ENCODE data around the gene EHD3. TPM values are rescaled to one million over a fixed set of nuclear protein-coding genes. Genes with fewer than 3 reads are reported as not detected.
A peak's percentile ranks its signal among the peaks of the same experiment; 100 is the strongest.

Gene EHD3
- total and polyA plus RNA-seq, 2 of the 13 experiments (the other 11 are each of a cell fraction or from before 2014, with no cell fraction given), result 0.20 to 0.69 TPM

DNA sequence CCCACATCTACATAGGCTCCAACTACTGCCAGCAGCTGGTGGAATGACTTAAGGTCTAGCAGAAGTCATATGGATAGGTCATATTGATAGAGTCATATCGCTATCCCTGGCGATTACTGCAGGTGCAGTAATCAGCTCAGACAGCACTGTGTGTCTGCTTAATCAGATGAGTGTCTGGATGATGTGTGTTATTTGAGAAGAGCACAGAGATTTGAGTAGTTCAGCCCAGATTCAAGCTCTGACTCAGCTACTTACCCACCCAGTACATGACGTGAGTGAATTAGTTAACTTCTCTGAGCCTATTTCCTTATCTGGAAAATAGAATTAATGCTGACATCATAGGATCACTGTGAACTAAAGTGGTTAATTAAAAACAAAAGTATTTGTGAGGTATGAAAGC, 78.9 kb downstream of the EHD3 start:
- in situ Hi-C loops (cut with HindIII; ENCODE audit: extremely low pct_ligation_motif_present, low pct_unique_long_range_greater_than_20kb) (no loop called here), intact Hi-C loops (cut with micrococcal nuclease; ENCODE audit: unreplicated experiment) (no loop called here)
- H3K27ac ChIP-seq (ENCODE audit: extremely low read length, insufficient read depth, low read length), result no peak overlapping the region
- no peaks in the 10 kb centered on the region for H4K20me1 ChIP-seq (ENCODE audit: insufficient read depth, low read length)
- H3K4me2 ChIP-seq (ENCODE audit: low read depth, low read length), result no peak overlapping the region
- CTCF ChIA-PET (ENCODE audit: low intra/inter-chr PET ratio, low total read pairs), result no interaction called here
- no peaks in the 10 kb centered on the region for H3K9me3 ChIP-seq (ENCODE audit: low read length)
- ATAC-seq (no peak), DNase-seq (ENCODE audit: low spot score) (no peak), FAIRE-seq (no peak)
- H2AFZ ChIP-seq (ENCODE audit: low read length), result no peak overlapping the region
- no TSS peak for BruUV-seq (replicated peaks)
- H3K4me1 ChIP-seq (ENCODE audit: insufficient read depth, low read length), result no peaks in the 10 kb centered on the region
- H3K9ac ChIP-seq (ENCODE audit: insufficient read depth, low read depth, low read length), result no peak overlapping the region
- TF ChIP-seq KDM1A (CRISPR knock-in tag; IDR thresholded peaks at IDR 0.05), result no peak
- 0 out of 2 replicates have a peak, but pooled peaks have one; percentile 14 for TF ChIP-seq CREB1 (IDR thresholded peaks at IDR 0.05)
- TF ChIP-seq CREB1 (CRISPR knock-in tag; IDR thresholded peaks at IDR 0.05), result no peak
- POLR2A ChIA-PET, result no interaction called here
- no peaks in the 10 kb centered on the region for H3K36me3 ChIP-seq (replicated peaks in 1 of 2; ENCODE audit: control insufficient read depth in 1 of 2, insufficient read depth in 2 of 2, low read length in 2 of 2)
- WGBS (ENCODE audit: low lambda C conversion rate), result 13% methylated on average over 3 of the region's 3 CpGs
- H3K27me3 ChIP-seq (ENCODE audit: control insufficient read depth in 1 of 2, insufficient read depth in 2 of 2, low read length in 2 of 2), result peaks cover 0 to 4% of the 10 kb centered on the region in 2 experiments; a peak in 1 of 5 replicates
- no peak overlapping the region for H3K4me3 ChIP-seq (replicated peaks in 1 of 3; ENCODE audit: insufficient read depth in 1 of 3, low read depth in 2 of 3, low read length in 3 of 3)
- H3K79me2 ChIP-seq (ENCODE audit: insufficient read depth, low read length), result no peaks in the 10 kb centered on the region

DNA sequence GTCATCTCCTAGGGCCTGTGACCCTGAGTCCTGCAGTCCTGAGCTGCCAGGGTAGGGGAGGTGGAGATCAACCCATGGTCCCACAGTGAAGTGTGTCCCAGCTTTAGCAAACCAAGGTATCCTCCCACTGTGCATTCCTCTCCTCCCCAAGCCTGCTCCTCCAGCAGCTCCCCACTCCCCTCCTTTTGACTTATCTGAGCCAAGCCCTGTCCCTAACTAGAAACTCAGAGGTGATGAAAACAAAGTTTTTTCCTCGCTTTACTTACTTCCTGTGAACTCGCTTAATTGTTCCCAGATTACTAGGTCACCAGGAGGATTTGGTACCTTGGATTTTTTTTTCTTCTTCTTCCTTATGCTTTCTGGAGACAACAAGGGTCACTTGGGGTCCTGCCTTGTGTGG, 80.8 kb downstream of the EHD3 start:
- WGBS (ENCODE audit: low lambda C conversion rate), result 9% methylated on average over 2 of the region's 2 CpGs
- POLR2A ChIA-PET, result no interaction called here
- H3K4me2 ChIP-seq (ENCODE audit: low read depth, low read length), result no peak overlapping the region
- TF ChIP-seq, protein P1, sequence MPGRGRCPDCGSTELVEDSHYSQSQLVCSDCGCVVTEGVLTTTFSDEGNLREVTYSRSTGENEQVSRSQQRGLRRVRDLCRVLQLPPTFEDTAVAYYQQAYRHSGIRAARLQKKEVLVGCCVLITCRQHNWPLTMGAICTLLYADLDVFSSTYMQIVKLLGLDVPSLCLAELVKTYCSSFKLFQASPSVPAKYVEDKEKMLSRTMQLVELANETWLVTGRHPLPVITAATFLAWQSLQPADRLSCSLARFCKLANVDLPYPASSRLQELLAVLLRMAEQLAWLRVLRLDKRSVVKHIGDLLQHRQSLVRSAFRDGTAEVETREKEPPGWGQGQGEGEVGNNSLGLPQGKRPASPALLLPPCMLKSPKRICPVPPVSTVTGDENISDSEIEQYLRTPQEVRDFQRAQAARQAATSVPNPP (CRISPR knock-in tag; IDR thresholded peaks at IDR 0.05), result no peak
- TF ChIP-seq, protein P2, sequence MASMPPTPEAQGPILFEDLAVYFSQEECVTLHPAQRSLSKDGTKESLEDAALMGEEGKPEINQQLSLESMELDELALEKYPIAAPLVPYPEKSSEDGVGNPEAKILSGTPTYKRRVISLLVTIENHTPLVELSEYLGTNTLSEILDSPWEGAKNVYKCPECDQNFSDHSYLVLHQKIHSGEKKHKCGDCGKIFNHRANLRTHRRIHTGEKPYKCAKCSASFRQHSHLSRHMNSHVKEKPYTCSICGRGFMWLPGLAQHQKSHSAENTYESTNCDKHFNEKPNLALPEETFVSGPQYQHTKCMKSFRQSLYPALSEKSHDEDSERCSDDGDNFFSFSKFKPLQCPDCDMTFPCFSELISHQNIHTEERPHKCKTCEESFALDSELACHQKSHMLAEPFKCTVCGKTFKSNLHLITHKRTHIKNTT (CRISPR knock-in tag; IDR thresholded peaks at IDR 0.05), result no peak
- TF ChIP-seq YEATS2 (CRISPR knock-in tag; IDR thresholded peaks at IDR 0.05; ENCODE audit: borderline replicate concordance) (no peak), GATAD1 (CRISPR knock-in tag; IDR thresholded peaks at IDR 0.05) (no peak), ESRRA (CRISPR knock-in tag; IDR thresholded peaks at IDR 0.05; ENCODE audit: low read depth) (no peak), CENPT (CRISPR knock-in tag; IDR thresholded peaks at IDR 0.05; ENCODE audit: low read depth) (no peak), TEAD2 (CRISPR knock-in tag; IDR thresholded peaks at IDR 0.05) (no peak), ZNF781 (CRISPR knock-in tag; IDR thresholded peaks at IDR 0.05; ENCODE audit: borderline replicate concordance, not compliant biosample characterization) (no peak)
- TF ChIP-seq, protein P3, sequence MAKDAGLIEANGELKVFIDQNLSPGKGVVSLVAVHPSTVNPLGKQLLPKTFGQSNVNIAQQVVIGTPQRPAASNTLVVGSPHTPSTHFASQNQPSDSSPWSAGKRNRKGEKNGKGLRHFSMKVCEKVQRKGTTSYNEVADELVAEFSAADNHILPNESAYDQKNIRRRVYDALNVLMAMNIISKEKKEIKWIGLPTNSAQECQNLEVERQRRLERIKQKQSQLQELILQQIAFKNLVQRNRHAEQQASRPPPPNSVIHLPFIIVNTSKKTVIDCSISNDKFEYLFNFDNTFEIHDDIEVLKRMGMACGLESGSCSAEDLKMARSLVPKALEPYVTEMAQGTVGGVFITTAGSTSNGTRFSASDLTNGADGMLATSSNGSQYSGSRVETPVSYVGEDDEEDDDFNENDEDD (CRISPR knock-in tag; IDR thresholded peaks at IDR 0.05; ENCODE audit: borderline replicate concordance), result no peak
- TF ChIP-seq, protein P4, sequence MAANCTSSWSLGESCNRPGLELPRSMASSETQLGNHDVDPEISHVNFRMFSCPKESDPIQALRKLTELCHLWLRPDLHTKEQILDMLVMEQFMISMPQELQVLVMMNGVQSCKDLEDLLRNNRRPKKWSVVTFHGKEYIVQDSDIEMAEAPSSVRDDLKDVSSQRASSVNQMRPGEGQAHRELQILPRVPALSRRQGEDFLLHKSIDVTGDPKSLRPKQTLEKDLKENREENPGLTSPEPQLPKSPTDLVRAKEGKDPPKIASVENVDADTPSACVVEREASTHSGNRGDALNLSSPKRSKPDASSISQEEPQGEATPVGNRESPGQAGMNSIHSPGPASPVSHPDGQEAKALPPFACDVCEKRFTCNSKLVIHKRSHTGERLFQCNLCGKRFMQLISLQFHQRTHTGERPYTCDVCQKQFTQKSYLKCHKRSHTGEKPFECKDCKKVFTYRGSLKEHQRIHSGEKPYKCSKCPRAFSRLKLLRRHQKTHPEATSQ (CRISPR knock-in tag; IDR thresholded peaks at IDR 0.05; ENCODE audit: borderline replicate concordance), result no peak

More for the DNA sequence above, 80.8 kb downstream of the EHD3 start:
- no peaks in the 10 kb centered on the region for H3K79me2 ChIP-seq (ENCODE audit: insufficient read depth, low read length)
- H3K27me3 ChIP-seq (ENCODE audit: control insufficient read depth in 1 of 2, insufficient read depth in 2 of 2, low read length in 2 of 2), result peaks cover 0 to 4% of the 10 kb centered on the region in 2 experiments; a peak in 1 of 5 replicates
- H3K4me1 ChIP-seq (ENCODE audit: insufficient read depth, low read length), result no peaks in the 10 kb centered on the region
- H3K27ac ChIP-seq (ENCODE audit: extremely low read length, insufficient read depth, low read length), result no peak overlapping the region
- no peak overlapping the region for H3K9ac ChIP-seq (ENCODE audit: insufficient read depth, low read depth, low read length)
- FAIRE-seq (no peak), DNase-seq (ENCODE audit: low spot score) (no peak), ATAC-seq (no peak)
- no TSS peak for BruUV-seq (replicated peaks)
- in situ Hi-C loops (cut with HindIII; ENCODE audit: extremely low pct_ligation_motif_present, low pct_unique_long_range_greater_than_20kb), result no loop called here
- H4K20me1 ChIP-seq (ENCODE audit: insufficient read depth, low read length), result no peaks in the 10 kb centered on the region
- intact Hi-C loops (cut with micrococcal nuclease; ENCODE audit: unreplicated experiment), result no loop called here
- H3K4me3 ChIP-seq (replicated peaks in 1 of 3; ENCODE audit: insufficient read depth in 1 of 3, low read depth in 2 of 3, low read length in 3 of 3), result no peak overlapping the region
- H3K9me3 ChIP-seq (ENCODE audit: low read length), result no peaks in the 10 kb centered on the region
- CTCF ChIA-PET (ENCODE audit: low intra/inter-chr PET ratio, low total read pairs), result no interaction called here
- no peak overlapping the region for H2AFZ ChIP-seq (ENCODE audit: low read length)
- no peaks in the 10 kb centered on the region for H3K36me3 ChIP-seq (replicated peaks in 1 of 2; ENCODE audit: control insufficient read depth in 1 of 2, insufficient read depth in 2 of 2, low read length in 2 of 2)

All from HepG2 (cell line).